HL-60 (cell line): Measurements from ENCODE around the gene KMT2A.

Source experiments
- GABPA ChIP-seq: IDR thresholded peaks from 2 replicates; pipeline ENCODE4 v1.6.1; 2012; ENCODE audit warnings: low read depth
- POLR2AphosphoS5 ChIP-seq: IDR thresholded peaks from 2 replicates; pipeline ENCODE4 v1.6.1; 2012; ENCODE audit warnings: low read depth
- TF ChIP-seq, protein P1 (sequence below): IDR thresholded peaks from one replicate; pipeline ENCODE4 v1.5.1; 2011; ENCODE audit warnings: low read length, control low read depth, inconsistent platforms; ENCODE audit not compliant: insufficient read depth
- TF ChIP-seq, protein P2 (sequence below): IDR thresholded peaks from 2 replicates; pipeline ENCODE4 v1.6.1; 2012; ENCODE audit warnings: low read depth; ENCODE audit not compliant: insufficient replicate concordance

DNA sequence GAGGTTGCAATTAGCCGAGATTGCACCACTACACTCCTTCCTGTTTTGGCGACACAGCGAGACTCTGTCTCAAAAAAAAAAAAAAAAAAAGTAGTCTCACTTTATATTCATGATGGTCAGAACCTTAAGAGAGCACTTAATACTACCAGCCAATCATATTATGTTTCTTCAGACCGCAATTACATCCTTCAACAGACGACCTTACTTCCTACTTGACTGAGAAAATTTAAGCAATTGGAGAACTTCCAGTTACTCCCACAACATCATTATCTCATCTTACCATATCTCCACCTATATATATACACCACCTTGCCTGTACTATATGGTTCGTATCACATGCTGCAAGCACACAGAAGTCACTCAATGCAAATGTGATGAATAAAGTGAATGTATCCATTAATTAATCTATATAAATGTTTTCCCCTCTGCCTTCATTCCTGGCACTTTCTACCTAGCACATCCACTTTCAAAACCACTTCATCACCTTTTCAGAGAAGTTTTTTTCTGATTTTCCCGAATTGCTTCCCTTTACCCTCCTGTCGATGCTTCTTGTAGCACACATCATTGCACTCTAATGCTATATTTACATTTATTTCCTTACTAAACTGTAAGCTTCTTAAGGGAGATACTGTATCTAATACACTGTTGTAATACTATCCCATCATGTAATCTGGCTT, 21.1 kb upstream of the KMT2A start:
- TF ChIP-seq, protein P1, sequence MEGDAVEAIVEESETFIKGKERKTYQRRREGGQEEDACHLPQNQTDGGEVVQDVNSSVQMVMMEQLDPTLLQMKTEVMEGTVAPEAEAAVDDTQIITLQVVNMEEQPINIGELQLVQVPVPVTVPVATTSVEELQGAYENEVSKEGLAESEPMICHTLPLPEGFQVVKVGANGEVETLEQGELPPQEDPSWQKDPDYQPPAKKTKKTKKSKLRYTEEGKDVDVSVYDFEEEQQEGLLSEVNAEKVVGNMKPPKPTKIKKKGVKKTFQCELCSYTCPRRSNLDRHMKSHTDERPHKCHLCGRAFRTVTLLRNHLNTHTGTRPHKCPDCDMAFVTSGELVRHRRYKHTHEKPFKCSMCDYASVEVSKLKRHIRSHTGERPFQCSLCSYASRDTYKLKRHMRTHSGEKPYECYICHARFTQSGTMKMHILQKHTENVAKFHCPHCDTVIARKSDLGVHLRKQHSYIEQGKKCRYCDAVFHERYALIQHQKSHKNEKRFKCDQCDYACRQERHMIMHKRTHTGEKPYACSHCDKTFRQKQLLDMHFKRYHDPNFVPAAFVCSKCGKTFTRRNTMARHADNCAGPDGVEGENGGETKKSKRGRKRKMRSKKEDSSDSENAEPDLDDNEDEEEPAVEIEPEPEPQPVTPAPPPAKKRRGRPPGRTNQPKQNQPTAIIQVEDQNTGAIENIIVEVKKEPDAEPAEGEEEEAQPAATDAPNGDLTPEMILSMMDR: no peak
- TF ChIP-seq GABPA: no peak
- TF ChIP-seq, protein P2, sequence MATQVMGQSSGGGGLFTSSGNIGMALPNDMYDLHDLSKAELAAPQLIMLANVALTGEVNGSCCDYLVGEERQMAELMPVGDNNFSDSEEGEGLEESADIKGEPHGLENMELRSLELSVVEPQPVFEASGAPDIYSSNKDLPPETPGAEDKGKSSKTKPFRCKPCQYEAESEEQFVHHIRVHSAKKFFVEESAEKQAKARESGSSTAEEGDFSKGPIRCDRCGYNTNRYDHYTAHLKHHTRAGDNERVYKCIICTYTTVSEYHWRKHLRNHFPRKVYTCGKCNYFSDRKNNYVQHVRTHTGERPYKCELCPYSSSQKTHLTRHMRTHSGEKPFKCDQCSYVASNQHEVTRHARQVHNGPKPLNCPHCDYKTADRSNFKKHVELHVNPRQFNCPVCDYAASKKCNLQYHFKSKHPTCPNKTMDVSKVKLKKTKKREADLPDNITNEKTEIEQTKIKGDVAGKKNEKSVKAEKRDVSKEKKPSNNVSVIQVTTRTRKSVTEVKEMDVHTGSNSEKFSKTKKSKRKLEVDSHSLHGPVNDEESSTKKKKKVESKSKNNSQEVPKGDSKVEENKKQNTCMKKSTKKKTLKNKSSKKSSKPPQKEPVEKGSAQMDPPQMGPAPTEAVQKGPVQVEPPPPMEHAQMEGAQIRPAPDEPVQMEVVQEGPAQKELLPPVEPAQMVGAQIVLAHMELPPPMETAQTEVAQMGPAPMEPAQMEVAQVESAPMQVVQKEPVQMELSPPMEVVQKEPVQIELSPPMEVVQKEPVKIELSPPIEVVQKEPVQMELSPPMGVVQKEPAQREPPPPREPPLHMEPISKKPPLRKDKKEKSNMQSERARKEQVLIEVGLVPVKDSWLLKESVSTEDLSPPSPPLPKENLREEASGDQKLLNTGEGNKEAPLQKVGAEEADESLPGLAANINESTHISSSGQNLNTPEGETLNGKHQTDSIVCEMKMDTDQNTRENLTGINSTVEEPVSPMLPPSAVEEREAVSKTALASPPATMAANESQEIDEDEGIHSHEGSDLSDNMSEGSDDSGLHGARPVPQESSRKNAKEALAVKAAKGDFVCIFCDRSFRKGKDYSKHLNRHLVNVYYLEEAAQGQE: no peak
- no peak for TF ChIP-seq POLR2AphosphoS5
